SH-SY5Y (cell line): Measurements from ENCODE around the gene PPP1R26.

Source experiments
- GATA2 ChIP-seq: IDR thresholded peaks from 2 replicates; pipeline ENCODE4 v1.6.1; 2011; ENCODE audit warnings: mild to moderate bottlenecking, low read depth, low read length
- GATA3 ChIP-seq: IDR thresholded peaks from 2 replicates; pipeline ENCODE4 v1.6.1; 2011; ENCODE audit warnings: low read depth, mild to moderate bottlenecking, low read length, moderate library complexity

The PPP1R26 gene

DNA sequence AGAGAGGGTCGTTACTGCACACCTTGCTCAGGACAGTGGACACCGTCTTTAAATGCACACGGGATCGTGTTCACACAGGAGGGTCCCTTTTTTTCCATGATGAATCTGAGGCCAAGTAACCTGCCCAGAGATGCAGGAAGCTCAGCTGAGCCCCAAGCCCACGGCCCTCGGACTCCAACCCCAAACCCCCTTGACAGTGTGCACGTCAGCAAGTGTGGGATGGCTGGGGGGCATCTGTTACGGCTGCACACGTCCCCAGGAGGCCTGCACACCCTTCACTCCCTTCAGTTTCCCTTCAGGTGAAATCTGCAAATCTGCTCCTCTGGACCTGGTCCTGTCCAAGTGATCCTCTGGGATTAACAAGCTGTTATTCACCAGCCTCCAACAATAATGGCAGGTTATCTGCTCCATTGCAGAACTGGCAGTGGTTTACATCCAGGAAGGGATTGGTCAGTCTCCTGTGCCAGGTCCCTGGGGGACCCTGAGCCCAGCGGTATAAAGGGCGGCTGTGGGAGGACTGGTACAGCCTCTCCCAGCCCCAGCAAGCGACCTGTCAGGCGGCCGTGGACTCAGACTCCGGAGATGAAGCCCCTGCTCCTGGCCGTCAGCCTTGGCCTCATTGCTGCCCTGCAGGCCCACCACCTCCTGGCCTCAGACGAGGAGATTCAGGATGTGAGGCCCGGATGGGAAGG, 41.5 kb downstream of the PPP1R26 start, which contains the start of gene LCN1:
Gene LCN1 (plus strand): TSS at position 525 of the 692 bp plus-strand sequence. CDS start 58 bp downstream, at position 583.
- TF ChIP-seq GATA2 = no peak
- no peak for TF ChIP-seq GATA3

DNA sequence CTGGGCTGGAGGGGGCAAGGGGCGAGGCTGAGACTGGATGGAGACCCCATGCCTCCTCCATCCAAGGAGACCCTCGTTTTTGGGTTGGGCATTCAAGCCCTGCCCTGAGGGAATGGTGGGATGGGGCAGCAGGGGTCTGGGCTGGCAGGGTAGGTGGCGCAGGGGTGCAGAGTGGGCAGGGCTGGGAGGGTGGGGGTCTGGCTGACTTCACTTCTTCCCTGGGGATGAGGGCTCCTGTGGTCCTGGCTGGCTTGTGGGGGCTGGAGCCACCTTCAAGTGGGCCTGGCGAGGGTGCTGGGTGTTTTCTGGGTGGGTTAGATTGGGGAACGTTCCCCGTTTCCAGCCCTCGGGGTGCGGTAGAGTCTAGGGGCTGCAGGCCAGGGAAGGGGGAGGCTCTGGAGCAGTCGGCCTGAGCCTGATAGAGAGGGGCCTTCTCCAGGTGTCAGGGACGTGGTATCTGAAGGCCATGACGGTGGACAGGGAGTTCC, 42.1 kb downstream of the PPP1R26 start:
- no peak for TF ChIP-seq GATA2

DNA sequence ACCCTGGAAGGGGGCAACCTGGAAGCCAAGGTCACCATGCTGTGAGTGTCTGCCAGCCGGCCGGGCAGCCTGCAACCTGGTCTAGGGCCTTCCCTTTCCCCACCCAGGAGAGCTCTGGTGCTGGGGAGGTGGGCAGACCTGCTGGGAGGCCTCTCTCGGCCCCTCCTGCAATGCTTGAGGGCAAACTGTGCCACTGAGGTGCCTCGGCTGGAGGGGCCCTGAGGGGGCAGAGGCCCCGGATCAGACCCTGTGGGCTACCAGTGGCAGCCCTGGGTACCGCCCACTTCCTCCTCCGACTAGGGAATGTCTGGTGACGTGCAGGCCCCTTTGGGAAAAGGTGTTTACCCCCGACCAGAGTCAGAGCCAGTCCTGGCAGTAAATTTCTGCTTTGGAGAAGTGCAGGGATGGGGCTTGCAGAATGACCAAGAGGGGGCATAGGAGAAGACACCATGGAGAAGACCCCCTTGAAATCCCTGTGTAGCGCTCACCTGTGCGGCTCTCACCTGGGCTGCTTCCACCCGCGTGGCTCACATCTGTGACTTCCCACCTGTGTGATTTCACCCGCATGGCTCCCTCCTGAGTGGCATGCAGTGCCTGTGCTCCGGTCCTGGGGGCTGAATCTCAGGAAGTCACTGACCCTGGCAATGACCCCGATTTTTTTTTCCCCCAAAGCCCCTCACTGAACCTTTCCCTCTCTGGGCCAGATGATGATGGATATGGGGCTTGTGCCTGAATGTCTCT, 42.7 kb downstream of the PPP1R26 start:
- no peak for TF ChIP-seq GATA2
- TF ChIP-seq GATA3 = no peak

DNA sequence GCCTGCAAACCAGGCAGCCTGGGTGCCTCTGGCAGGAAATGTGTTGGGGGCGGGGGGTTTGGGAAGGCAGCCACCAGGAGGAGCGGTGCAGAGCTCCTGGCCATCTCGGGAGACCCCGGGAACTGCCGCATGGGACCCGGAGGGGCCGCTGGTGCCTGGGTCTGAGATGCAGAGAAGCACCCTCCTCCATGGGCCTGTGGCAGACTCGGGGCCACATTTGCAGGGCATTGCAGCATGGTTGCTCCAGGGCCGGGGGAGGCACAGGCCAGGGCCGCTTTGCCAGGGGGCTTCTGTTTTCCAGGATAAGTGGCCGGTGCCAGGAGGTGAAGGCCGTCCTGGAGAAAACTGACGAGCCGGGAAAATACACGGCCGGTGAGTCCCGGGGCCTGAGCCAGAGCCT, 43.3 kb downstream of the PPP1R26 start:
- TF ChIP-seq GATA2 (no peak), GATA3 (no peak)

DNA sequence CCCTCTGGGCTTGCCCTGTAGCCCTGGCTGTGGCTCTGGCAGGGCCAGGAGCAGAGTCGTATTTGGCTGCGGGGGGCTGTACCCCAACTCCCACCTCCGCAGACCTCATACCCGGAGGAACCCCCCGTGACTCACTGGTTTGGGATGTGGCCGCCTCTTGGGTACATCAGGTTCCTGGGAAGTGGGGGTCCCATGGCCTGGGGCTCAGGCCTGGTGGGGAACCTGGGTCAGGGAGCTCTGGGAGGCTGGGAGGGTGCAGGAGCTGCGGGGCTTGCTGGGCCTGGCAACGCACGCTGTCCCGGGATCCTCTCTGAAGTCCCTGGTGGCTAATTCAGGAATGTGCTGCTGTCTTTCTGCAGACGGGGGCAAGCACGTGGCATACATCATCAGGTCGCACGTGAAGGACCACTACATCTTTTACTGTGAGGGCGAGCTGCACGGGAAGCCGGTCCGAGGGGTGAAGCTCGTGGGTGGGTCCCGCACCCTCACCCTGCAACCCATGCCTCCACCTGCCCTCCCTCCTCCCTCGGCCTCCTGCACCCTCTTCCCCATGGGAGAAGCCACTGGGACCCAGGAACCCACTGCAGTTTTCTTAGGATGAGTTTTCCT, 44.0 kb downstream of the PPP1R26 start:
- TF ChIP-seq GATA2 (no peak), GATA3 (no peak)

DNA sequence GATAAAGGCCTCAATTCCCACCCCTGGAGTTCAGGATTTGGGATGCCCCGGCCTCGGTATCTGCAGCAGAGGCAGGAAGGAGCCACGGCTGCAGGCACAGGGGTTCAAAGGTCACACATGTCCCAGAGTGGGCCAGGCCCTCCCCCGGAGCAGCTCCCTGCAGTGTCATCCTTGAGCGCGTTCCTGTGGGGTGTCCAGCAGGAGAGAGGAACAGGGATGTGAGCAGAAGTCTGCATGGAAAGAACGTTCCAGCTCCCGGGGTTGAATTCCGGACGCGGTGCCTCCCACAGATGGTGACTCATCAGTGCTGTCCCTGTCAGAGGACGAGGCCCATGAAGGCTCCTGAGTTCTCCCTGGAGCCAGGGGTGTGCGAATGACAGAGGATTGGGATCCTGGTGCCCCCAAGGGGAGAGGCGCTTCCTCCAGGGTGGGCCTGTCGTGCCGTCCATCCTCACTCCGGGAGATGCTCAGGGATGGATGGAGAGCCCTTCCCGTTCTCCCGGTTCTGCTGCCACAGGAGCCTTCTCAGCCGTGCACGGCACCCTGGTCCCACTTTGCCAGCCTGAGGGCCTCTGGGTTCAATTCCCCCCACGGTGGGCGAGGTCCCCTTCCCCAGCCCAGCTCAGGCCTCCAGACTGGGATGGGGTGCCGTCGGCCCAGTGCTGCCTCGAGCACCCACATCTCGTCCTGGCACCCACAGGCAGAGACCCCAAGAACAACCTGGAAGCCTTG, 44.7 kb downstream of the PPP1R26 start:
- no peak for TF ChIP-seq GATA2
- TF ChIP-seq GATA3 = no peak

DNA sequence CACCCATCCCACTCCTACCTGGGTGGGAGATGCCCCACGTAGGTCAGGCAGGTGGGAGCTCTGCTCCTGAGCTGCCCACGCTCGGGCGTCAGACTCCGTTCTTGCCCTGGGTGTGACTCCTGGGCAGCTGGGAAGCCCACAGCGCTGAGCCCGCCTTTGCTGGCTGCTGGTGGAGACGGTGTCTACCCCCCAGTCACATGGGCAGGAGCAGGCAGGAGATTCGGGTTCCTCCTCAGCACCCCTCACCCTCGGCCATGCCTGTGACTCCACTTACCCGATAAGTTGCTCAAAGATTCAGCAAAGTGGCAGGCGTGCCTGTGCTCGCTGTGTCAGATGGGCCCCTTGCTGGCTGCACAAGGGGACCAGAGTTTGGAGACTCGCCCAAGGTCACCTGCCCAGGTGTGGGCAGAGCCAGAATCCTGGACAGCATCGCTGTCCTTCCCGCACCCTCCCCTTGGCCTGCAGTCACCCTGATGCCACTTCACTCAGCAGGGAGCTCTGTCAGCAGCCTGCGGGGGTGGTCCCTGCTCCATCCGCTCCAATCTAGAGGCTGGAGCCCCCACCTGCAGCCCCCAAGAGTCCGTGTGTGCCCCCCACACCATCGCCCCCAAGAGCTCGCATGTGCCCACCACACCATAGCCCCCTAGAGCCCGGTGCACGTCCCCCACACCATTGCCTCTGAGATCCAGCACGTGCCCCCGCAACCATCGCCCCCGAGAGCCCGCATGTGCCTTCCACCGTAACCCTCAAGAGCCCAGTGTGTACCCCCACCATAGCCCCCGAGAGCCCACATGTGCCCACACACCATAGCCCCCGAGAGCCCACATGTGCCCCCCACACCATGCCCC, 45.9 kb downstream of the PPP1R26 start:
- TF ChIP-seq GATA3 = no peak
- TF ChIP-seq GATA2 = no peak

DNA sequence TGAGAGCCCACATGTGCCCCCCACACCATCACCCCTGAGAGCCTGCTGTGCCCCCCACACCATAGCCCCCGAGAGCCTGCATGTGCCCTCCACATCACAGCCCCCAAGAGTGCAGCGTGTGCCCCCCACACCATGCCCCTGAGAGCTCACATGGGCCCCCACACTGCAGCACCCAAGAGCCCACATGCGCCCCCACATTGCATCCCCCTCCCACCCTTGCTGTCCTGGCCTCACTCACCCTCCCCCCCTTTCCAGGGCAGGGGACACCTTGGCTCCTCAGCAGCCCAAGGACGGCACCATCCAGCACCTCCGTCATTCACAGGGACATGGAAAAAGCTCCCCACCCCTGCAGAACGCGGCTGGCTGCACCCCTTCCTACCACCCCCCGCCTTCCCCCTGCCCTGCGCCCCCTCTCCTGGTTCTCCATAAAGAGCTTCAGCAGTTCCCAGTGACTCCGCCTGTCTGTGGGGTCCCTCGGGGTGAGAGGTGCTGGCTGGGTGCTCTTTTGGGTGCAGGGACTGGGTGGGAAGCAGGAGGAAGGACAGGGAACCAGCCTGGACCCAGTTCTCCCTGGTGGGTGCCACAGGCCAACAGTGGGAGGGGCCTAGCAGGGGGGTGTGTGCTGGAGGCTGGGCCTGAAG, 46.6 kb downstream of the PPP1R26 start:
- TF ChIP-seq GATA3 = no peak
- TF ChIP-seq GATA2 = no peak

DNA sequence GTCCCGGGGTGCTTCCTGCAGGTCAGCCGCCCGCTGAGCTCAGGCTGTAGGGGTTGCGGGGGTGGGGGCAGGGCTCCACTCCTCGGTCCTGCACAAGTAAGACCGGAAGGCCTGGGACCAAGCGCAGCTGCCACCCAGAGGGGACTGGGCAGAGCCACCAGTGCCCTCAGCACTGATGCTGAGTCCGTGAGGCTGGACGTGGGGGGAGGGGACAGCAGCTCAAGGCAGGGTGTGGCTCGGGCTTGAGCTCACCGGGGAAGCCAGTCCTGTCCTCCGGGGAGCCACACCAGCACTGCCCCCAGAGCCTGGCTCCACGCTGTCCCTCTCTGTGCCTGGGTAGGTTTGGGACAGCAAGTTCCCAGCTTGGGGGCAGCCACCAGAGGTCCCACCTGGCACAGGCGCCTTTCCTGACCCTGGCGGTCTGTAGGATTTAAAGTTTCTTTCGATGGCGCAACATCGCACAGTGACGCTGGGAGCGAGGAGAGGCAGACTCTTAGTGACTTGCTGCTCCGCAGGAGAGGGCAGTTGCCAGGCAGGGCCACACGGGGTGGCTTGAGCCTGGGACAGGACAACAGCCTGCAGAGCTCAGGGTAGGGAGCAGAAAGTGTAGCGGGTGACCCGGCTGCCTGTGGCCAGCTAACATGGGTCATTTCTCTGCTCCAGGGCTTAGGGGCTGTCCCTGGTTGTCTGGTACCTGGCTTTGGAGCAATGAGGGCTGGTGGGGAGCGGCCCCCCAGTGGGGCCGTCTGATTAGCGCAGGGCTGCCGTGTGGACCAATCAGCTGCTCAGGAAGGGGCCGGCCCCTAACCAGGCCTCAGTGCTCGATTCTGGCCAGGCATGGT, 47.4 kb downstream of the PPP1R26 start:
- TF ChIP-seq GATA3 (no peak), GATA2 (no peak)

DNA sequence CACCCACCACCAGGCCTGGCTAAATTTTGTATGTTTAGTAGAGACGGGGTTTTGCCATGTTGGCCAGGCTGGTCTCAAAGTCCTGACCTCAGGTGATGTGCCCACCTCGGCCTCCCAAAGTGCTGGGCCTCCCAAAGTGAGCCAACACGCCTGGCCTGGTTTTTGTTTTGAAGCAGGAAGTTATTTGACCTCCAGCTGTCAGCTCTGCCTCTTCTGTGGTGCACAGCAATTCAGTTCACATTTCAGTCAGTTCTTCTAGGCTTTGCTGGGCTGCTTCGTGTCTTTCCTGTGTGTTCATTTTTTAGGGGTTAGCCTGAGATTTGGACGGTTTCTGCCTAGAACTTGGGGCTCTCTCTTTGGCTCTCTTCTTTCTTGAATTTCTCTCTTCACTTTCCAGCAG, 50.6 kb downstream of the PPP1R26 start:
- TF ChIP-seq GATA2 (no peak), GATA3 (no peak)

DNA sequence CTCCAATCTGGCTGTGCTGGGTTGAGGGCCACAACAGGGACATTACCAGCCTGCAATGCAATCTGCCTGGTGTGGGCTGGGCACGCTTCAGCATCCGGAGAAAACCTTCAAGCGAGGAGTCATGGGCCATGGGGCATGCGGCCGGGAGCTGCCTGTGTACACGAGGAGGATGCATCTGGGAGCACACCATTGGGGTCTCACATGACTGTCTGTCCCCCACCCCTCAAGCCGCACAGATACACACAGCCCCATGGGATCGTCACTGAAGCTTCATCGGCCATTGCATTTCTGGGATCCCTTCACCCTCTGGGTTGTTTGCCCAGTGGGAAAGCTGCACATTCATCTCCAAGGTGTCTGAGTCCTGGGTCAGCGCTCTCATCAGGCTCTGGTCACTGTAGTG, 51.5 kb downstream of the PPP1R26 start:
- no peak for TF ChIP-seq GATA3
- no peak for TF ChIP-seq GATA2

DNA sequence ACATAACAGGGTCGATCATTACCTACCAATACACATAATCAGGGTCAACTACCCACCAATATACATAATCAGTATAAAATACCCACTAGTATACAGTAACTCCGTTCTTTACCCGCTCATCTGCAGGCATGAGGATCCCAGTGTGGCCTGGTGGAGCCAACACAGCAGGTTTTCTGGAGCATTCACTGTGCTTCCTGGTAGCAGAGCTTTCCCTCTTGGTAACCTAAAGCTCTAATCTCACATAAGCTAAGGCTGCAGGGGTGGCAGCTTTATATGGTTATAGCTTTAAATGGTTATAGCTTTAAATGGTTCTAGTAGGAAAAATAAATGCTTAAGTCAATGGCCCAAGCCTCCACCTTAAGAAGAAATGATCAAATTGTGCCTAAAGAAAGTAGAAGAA, 53.5 kb downstream of the PPP1R26 start:
- TF ChIP-seq GATA3 = no peak
- no peak for TF ChIP-seq GATA2
